Activated T-cell treated with anti-CD3 and anti-CD28 coated beads, Interleukin-2, amount 50 U/mL, for 1 hour (primary cell): ENCODE measurements around the gene PDHX.
"Not testable (repeated sequence)": the region's sequence is repeated elsewhere in the genome, so short reads cannot be mapped to it uniquely, and the experiment has no call there.

ENCODE experiments used
- DNase-seq: peaks from one replicate; pipeline ENCODE4 v3.0.0-alpha.2; 2020

Gene PDHX

DNA sequence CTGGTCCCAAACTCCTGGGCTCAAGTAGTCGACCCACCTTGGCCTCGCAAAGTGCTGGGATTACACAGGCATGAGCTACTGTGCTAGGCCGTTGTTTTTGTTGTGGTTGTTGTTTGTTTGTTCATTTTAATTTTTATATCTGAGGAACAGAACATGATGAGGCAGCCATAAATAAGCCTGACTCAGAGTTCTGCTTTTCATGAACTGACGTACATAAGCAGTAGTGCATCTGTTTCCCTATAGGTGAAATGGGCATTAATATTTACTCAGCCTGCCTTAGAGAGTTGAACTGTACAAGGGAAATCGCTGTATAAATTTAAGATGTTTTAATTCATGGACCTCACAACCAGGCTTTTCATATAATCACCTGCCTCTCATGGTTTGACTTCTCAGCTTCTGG lies 80.5 kb downstream of the PDHX start:
- DNase-seq: no peak

GRCh38 chr11:34997952-34998528 lies 81.6 kb downstream of the PDHX start:
- no peak for DNase-seq

GRCh38 chr11:34999453-34999852 lies 83.0 kb downstream of the PDHX start:
- DNase-seq: no peak

DNA sequence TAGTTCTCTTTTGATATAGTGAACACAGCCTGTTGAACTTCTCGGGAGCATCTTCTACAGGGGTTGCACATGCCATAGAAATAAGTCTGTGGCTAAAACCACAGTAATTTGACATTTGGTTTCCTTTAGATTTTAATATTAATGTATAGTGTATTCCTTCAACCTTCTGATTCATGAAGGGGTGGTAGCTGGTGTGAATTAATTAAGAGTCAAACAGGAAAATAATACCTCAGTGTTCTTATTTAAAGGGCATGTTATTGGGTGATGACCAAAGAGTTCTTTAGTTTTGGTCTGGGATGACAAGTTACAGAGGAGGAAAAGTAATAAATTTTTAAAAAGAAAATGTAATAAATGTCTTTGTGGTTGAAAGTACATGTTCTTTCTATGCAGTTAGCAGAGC lies 86.8 kb downstream of the PDHX start:
- no peak for DNase-seq

GRCh38 chr11:35003658-35004057 lies 87.2 kb downstream of the PDHX start:
- DNase-seq: no peak

- no peak for DNase-seq
These were observed 88.8 kb downstream of the PDHX start for GRCh38 chr11:35005141-35005780.

DNA sequence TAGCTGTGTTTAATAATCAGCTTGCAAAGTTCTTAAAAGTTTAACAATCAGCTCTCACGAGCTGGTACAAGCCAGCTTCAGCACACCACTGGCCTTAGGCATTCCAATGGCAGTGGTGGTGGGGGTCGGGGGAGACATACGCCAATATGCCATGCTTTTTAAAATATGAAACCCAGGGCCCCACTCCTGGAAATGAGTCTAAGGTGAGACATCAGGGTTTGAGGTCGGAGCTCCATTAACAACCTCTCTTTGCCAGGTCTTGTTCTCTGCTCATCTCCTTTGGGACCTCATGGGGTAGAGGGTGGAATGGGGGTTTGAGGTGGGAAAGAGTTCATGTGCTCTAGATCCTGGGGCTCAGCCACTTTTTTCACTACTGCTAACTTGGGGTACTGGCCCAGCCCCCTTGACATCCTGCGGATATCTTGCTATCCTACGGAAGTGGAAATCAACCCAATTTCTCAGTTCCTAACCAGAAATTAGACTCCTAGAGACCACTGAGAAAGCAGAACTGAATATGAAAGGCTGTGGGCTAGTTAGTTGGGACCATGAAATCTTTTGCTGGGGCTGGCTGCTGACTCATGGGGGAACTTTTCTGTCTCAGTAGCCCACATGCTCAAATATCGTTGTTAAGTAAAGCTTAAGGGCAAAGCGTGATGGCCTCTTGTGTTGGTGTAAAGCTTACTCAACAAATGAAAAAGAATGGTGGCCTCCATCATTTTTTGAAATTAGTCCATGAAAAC lies 90.1 kb downstream of the PDHX start:
- no peak for DNase-seq

GRCh38 chr11:35007277-35007676 lies 90.9 kb downstream of the PDHX start:
- DNase-seq: no peak

DNA sequence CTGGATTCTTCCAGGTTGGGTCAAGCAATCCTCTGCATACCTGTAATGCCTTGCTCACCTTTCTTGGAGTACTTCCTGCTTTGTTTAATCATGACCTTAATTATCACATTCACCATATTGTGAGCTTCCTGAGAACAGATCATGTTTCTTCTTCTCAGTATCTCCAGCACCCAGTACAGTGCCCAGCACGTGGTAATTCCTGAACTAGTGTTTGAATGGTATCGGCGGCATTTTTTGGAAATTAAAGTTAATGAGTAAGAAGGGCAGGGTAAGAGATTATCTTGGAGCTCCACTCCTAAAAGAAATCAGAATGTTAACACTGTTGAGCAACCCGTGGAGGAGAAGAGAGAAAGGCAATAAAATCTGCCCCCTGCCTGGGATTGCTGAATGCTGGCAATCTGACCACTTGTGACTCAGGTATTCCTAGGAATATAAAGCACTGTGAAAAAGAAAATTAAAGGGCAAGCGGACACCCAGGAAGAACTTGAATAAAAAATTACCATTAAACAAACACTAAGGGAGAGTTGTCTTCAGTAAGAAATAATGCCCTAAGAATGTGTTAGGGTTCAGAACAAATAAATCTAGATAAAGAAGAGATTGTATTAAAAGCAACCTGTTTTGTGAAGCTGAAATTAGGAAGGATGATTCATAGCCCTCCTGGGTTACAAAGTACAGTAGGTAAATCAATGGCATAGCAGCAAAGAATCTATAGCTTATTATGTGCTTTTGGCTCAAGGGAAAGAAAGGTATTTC lies 92.9 kb downstream of the PDHX start:
- no peak for DNase-seq

DNA sequence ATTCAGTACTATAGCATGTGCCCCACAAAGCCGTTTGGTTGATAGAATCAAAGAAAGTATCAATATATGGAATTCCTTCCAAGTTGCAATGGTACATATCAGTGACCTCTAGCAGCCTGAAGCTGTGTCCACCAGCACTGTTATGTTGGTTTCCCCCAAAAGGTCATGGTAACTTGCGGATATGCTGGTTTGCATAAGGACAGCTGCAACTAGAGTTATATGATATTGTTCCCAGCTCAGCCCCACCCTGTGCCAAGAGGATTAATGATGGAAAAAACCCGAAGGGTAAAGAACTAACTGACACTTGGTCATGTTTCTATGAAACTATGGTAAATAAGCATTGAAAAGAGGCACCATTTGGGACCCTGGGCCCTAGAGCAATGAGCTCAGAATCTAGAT lies 93.5 kb downstream of the PDHX start:
- DNase-seq: no peak

DNA sequence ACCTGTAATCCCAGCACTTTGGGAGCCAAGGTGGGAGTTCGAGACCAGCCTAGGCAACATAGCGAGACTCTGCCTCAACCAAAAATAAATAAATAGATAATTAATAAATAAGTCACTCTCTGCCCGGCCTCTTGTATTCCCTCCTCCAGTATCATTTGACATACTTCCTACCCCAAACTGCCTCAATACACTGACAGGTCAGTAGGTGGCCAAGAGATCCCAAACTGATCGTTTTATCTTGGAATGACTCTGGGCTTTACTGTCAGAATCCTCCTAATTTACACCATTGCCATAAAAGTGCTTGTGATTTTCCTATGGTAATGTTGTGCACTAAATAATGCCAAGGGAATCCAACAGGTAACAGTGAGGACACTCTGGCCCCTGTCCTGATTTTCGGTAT lies 94.2 kb downstream of the PDHX start:
- DNase-seq: no peak

GRCh38 chr11:35011389-35011788 lies 95.0 kb downstream of the PDHX start:
- DNase-seq: no peak

DNA sequence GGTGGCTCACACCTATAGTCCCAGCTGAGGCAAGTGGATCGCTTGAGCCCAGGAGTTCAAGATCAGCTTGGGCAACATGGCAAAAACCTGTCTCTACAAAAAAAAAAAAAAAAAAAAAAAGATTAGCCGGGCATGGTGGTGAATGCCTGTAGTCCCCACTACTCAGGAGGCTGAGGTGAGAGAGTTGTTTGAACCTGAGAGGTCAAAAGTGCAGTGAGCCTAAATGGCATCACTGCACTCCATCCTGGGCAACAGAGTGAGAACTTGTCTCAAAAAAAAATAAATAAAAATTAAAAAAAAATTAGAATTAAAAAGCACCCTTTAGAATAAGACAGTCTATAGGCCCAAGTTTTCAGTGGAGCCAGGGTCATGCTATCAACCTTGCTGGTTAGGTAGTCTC lies 95.5 kb downstream of the PDHX start:
- DNase-seq: no peak

DNA sequence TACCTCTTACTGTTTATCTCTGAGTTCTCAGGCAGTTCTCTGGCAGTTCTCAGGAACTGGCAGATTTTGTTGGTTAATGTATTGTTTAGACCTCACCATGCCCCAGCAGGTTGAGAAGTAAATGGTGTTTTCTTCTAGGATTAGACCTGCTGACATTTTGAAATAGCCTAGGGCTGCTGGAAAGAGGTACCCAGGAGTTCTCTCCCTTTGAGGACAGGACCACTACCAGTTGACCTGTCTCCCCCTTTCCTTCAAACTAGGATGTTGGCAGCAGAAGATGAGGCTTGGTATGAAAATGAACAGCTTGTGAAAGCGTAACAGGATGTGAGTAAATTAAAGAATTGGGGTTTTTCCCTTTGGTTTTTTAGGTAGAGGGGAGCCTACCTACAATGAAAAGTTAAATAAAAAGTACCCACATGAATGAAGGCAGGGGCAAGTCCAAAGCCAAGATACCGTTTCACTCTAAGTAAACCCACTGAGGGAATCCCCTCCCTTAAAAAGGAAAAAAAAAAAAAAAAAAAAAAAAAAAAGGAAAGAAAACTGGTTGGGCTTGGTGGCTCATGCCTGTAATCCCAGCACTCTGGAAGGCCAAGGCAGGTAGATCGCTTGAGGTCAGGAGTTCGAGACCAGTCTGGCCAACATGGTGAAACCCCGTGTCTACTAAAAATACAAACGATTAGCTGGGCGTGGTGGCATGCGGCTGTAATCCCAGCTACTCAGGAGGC lies 96.2 kb downstream of the PDHX start:
- no peak for DNase-seq

GRCh38 chr11:35013514-35014233 lies 97.3 kb downstream of the PDHX start:
- DNase-seq: no peak

DNA sequence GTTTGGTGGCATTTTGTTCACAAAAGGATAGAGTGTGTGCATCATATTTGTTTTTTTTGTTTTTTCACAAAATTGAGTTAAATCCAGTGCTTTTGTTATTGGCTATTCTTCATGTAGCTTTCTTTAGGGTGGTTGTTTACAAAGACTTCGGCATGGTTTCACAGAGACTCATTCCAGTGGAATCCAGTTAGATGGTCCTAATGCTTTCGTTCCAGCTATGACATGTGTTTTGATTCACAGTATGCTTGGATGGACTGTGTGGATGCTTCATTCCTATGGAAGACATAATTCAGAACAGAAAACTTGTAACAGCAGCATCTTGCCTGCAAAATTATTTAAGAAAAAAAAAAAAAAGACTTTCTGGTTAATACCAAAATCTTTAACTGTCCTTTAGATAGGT lies 97.9 kb downstream of the PDHX start:
- DNase-seq: no peak

- no peak for DNase-seq
These were observed 99.4 kb downstream of the PDHX start for GRCh38 chr11:35015621-35016387.

DNA sequence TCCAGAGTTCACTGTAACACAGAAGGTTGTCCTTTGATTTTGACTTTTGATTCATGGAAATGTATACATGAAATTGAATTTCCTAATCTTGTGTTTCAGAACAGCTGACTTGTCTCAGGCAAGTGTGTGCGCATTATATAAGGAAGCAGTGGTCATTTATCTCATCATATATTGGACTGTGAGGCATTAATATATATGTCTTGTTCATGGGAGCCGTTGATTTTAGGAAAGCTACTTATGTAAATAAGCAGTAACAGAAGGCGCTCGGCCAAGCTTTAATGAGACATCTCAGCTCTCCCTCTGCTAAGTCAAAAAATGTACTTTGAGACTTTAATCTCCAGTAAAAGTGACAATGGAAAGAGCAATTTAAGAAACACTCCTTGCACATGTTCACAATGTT lies 100.5 kb downstream of the PDHX start:
- DNase-seq: no peak

GRCh38 chr11:35017528-35018342 lies 101.3 kb downstream of the PDHX start:
- no peak for DNase-seq

DNA sequence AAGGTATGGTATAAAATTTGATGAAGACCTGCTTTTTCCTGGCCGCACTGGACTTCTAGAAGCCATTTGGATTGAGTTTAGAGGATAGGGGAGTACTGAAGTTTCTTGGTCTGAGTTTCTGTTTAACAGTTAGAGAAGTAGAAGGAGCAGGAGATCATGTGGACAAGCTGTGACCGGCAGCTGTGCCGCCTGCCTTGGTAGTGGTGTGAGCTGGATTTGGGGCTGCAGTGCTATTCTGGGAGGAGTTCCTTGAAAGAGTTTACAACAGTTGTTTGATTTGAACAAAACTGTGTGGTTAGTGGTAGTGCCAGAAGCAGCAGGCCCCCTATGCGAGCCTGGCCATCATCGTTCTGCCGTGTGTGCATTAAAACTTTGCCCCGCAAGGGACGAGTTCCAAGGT lies 105.2 kb downstream of the PDHX start:
- no peak for DNase-seq

DNA sequence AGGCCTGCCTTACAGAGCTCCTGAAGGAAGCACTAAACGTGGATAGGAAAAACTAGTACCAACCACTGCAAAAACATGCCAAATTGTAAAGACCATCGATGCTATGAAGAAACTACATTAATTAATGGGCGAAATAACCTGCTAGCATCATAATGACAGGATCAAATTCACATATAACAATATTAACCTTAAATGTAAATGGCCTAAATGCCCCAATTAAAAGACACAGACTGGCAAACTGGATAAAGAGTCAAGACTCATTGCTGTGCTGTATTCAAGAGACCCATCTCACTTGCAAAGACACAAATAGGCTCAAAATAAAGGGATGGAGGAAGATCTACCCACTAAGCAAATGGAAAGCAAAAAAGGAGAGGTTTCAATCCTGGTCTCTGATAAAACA lies 107.5 kb downstream of the PDHX start:
- DNase-seq: not testable (repeated sequence)
